Vagina (tissue), 2 donors: Measurements from ENCODE around the gene PYDC1. TPM values are rescaled to one million over a fixed set of nuclear protein-coding genes. Genes with fewer than 3 reads are reported as not detected.
"Not testable (repeated sequence)": the region's sequence is repeated elsewhere in the genome, so short reads cannot be mapped to it uniquely, and the experiment has no call there.

ENCODE experiments used
- DNase-seq, 2 donors: peaks; one replicate each; pipeline ENCODE4 v3.0.0-alpha.2; 2017; ENCODE audit errors: extremely low spot score in 2 of 2
- H3K27ac ChIP-seq: fragments of 200-600 bp; sonication (generic); one replicate; pipeline ENCODE4 v1.5.1; 2019
- H3K27me3 ChIP-seq: fragments of 200-600 bp; sonication (generic); one replicate; pipeline ENCODE4 v1.5.1; 2019
- H3K36me3 ChIP-seq, 2 donors: fragments of 200-600 bp; sonication (generic); one replicate each; pipeline ENCODE4 v1.5.1; 2017 to 2019
- H3K4me1 ChIP-seq: fragments of 200-600 bp; sonication (generic); one replicate; pipeline ENCODE4 v1.5.1; 2019
- H3K4me3 ChIP-seq, 2 donors: fragments of 200-600 bp; sonication (generic); 1 replicate in 1 of 2; 2 replicates in 1 of 2; pipeline ENCODE4 v1.5.1; 2016 to 2019
- H3K9me3 ChIP-seq: fragments of 200-600 bp; sonication (generic); one replicate; pipeline ENCODE4 v1.5.1; 2019
- POLR2A ChIP-seq, 2 donors: fragments of 450-650 bp; IDR thresholded peaks; one replicate each; pipeline ENCODE4 v1.6.1; 2017; ENCODE audit warnings: antibody characterized with exemption in 2 of 2, mild to moderate bottlenecking in 2 of 2, moderate library complexity in 2 of 2
- POLR2AphosphoS5 ChIP-seq, 2 donors: sonication (generic); formaldehyde crosslinking; IDR thresholded peaks; one replicate each; pipeline ENCODE4 v1.9.0; 2017; ENCODE audit warnings: antibody characterized with exemption in 2 of 2, mild to moderate bottlenecking in 2 of 2, low read depth in 1 of 2; ENCODE audit not compliant: insufficient read depth in 1 of 2
- intact Hi-C: fragments of 100-400 bp; cut with DNase I; formaldehyde crosslinking; loops from one replicate; pipeline ENCODE4 v1.15.1; 2023
- total RNA-seq: library from RNA; depleted of rRNA; stranded (reverse); fragments of >200 nt; gene quantifications from one replicate; pipeline ENCODE4 v1.2.3, GENCODE V29; 2016
- TF ChIP-seq, protein P1 (sequence below), 3 experiments: fragments of 450-650 bp in 2 of 3; fragments of 200-600 bp in 1 of 3; sonication (generic) in 1 of 3; IDR thresholded peaks; one replicate each; pipeline ENCODE4 v1.5.1; 2017 to 2019; ENCODE audit warnings: antibody characterized with exemption in 3 of 3, mild to moderate bottlenecking in 2 of 3, moderate library complexity in 2 of 3

The PYDC1 gene
- total RNA-seq, 1 donor from 2014 or later: not detected

DNA sequence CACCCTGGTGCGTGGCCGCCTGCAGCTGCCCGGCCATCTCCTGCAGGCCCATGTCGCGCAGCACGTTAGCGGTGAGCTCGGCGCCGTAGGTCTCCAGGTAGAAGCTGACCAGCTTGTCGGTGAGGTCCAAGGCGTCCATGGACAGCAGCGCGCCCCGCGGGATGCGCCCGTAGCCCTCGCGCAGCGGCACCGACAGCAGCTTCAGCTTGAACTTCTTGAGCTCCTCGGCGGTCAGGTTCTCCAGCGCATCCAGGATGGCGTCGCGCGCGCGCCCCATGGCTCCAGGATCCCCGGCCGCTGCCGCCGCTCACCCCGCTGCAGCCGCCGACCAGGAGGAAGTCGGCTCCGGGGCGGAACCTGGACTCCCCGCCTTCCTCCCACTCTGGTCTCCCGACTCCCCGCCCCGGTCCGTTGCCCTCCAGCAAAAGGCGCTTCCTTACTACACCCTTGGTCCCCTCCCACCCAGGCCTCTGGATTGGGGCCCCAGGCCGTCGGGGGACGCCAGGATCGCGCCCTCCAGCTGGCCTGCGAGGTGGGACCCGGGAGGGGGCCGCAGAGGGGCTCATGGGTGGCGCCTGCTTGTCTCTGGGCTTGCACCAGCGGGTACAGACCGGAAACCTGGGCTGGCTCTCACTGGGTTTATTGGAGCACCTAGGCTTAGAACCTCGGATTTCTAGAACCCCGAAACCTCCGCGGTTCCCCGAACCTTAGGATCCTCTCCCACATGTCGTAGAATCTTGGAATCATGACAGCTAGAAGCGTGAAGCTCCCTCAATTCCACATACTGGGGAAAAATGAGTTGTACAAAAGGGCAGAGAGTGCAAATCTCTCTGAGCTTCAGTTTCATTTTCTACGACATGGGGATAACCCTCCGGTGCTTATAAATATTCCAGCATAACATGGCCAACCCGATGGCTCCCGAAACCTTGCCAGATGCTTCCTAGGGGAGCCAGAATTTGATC, 14.2 kb downstream of the PYDC1 start, which contains the start of gene PYCARD:
Gene PYCARD, minus strand, starts transcription at position 347 of the 962 bp plus-strand sequence. Its CDS starts 70 bp downstream, at position 277.
- H3K36me3 ChIP-seq: no peaks in the 10 kb centered on the region
- DNase-seq: no peak
- peaks cover 30% of the 10 kb centered on the region for H3K4me1 ChIP-seq
- intact Hi-C loops: no loop called here
- no peaks in the 10 kb centered on the region for H3K27me3 ChIP-seq
- peak in 1 of 2 donors; percentile 56 for TF ChIP-seq POLR2AphosphoS5 (IDR thresholded peaks at IDR 0.05; ENCODE audit: insufficient read depth in 1 of 2, low read depth in 1 of 2)
- TF ChIP-seq, protein P1, sequence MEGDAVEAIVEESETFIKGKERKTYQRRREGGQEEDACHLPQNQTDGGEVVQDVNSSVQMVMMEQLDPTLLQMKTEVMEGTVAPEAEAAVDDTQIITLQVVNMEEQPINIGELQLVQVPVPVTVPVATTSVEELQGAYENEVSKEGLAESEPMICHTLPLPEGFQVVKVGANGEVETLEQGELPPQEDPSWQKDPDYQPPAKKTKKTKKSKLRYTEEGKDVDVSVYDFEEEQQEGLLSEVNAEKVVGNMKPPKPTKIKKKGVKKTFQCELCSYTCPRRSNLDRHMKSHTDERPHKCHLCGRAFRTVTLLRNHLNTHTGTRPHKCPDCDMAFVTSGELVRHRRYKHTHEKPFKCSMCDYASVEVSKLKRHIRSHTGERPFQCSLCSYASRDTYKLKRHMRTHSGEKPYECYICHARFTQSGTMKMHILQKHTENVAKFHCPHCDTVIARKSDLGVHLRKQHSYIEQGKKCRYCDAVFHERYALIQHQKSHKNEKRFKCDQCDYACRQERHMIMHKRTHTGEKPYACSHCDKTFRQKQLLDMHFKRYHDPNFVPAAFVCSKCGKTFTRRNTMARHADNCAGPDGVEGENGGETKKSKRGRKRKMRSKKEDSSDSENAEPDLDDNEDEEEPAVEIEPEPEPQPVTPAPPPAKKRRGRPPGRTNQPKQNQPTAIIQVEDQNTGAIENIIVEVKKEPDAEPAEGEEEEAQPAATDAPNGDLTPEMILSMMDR (IDR thresholded peaks at IDR 0.05): no peak
- H3K9me3 ChIP-seq: no peaks in the 10 kb centered on the region
- peak within 1 kb of the TSS; percentile 50 for H3K27ac ChIP-seq
- H3K4me3 ChIP-seq: peak within 1 kb of the TSS; percentile 57 to 59

DNA sequence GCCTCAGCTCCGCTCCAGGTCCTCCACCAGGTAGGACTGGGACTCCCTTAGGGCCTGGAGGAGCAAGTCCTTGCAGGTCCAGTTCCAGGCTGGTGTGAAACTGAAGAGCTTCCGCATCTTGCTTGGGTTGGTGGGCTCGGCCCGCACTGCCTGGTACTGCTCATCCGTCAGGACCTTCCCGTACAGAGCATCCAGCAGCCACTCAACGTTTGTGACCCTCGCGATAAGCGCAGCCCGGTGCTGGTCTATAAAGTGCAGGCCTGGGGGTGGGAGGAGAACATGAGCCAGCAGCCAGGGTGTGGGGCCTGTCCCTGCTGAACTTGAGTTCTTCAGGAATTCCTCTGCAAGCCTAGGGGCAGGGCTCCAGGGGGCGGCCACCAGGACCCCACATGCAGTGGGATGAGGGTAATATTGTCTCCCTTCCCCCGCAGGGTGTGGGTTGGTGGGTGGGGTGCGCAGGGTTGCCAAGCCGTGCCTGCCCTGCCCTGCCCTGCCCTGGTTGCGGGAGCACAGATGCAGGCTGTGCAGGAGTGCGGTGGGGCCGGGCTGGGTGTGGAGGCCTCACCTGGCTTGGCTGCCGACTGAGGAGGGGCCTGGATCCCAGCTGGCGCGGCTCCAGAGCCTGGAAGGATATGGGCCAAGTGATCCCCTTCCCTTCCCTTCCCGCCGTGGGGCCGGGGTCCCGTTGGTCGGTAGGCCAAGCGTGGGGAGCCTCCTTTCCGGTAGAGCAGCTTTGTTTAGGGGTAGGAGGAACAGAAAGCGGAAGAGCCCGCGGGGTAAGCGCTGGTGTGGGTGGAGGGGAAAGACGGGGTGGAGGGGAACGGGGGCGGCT, 15.1 kb downstream of the PYDC1 start:
- Histone ChIP-seq H3K4me1 (peaks cover 30% of the 10 kb centered on the region), H3K36me3 (no peaks in the 10 kb centered on the region), H3K27me3 (no peaks in the 10 kb centered on the region), H3K4me3 (peak overlapping the region; percentile 57 to 59), H3K9me3 (no peaks in the 10 kb centered on the region), H3K27ac (peak overlapping the region; percentile 50)
- DNase-seq: no peak
- TF ChIP-seq POLR2AphosphoS5 (IDR thresholded peaks at IDR 0.05; ENCODE audit: insufficient read depth in 1 of 2, low read depth in 1 of 2) (no peak), POLR2A (IDR thresholded peaks at IDR 0.05) (no peak)
- TF ChIP-seq, protein P1 (IDR thresholded peaks at IDR 0.05): no peak
- intact Hi-C loops: no loop called here

DNA sequence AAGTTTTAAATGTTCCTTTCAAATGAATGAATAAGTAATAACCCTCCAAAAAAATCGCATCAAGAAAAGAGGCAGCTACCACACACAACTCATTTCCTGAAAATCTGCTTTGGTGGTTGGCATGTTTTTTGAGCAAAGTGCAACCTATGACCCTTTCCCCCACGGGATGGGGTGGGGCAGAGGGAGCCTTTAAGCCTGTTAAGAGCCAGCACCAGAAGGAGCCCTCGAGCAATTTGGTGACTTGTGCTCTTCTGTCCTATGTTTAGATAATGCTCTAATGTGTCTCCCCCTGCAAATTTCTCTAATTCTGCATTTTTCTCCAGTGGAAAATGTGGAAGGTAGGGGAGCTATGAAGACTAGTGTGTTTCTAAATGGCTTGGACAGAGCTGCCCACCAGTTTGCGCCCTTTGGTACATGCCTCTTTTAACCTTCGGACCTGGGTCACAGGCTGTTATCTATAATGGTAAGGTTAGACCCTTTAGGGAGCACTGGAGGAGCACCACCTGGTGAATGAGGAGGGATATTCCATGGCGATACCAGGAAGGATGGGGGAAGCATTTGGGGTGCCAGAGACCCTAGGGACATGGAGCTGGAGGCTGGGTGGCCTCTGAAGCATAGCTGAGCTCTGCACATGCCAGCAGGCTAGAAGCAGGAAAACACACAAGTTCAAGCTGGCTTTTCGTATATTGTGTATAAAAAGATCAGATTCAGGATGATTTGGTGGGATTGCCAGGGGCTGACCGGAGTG, 15.9 kb downstream of the PYDC1 start:
- H3K4me1 ChIP-seq: peaks cover 30% of the 10 kb centered on the region
- peak overlapping the region; percentile 57 to 59 for H3K4me3 ChIP-seq
- intact Hi-C loops: no loop called here
- peak overlapping the region; percentile 50 for H3K27ac ChIP-seq
- no peaks in the 10 kb centered on the region for H3K9me3 ChIP-seq
- peaks cover 0 to 3% of the 10 kb centered on the region in 2 donors for H3K36me3 ChIP-seq
- H3K27me3 ChIP-seq: no peaks in the 10 kb centered on the region
- no peak for DNase-seq
- TF ChIP-seq, protein P1 (IDR thresholded peaks at IDR 0.05): no peak
- TF ChIP-seq POLR2A (IDR thresholded peaks at IDR 0.05) (no peak), POLR2AphosphoS5 (IDR thresholded peaks at IDR 0.05; ENCODE audit: insufficient read depth in 1 of 2, low read depth in 1 of 2) (no peak)

DNA sequence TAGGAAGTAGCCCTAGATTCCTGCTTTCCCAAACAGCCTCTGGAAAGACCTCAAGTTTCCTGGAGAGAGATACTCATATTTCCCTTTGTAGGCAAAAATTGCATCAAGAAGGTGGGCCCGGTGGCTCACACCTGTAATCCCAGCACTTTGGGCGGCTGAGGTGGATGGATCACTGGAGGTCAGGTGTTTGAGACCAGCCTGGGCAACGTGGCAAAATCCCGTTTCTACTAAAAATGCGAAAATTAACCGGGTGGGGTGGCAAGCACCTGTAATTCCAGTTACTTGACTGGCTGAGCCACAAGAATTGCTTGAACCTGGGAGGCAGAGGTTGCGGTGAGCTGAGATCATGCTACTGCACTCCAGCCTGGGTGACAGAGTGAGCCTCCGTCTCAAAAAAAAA, 16.8 kb downstream of the PYDC1 start:
- H3K27me3 ChIP-seq, DNase-seq, intact Hi-C loops, H3K27ac ChIP-seq, H3K9me3 ChIP-seq, H3K4me3 ChIP-seq: not testable (repeated sequence)
- Histone ChIP-seq H3K36me3 (peaks cover 0 to 12% of the 10 kb centered on the region in 2 donors), H3K4me1 (peaks cover 30% of the 10 kb centered on the region)
